Glutamatergic neuron (in vitro differentiated cells): ENCODE data around the gene PPP6R2. TPM values are rescaled to one million over a fixed set of nuclear protein-coding genes. Genes with fewer than 3 reads are reported as not detected.
A peak's percentile ranks its signal among the peaks of the same experiment; 100 is the strongest.

Experiments used
- DNase-seq: peaks from one replicate; pipeline ENCODE4 v3.0.0; 2022
- H3K27ac Mint-ChIP-seq: one replicate; pipeline ENCODE4 v1.8.0; 2020; ENCODE audit warnings: mild to moderate bottlenecking, mixed read lengths, inconsistent platforms; ENCODE audit not compliant: unreplicated experiment
- H3K27me3 Mint-ChIP-seq: one replicate; pipeline ENCODE4 v1.8.0; 2020; ENCODE audit warnings: mild to moderate bottlenecking, moderate library complexity, mixed read lengths, inconsistent platforms; ENCODE audit not compliant: unreplicated experiment
- H3K36me3 Mint-ChIP-seq: one replicate; pipeline ENCODE4 v1.8.0; 2020; ENCODE audit warnings: mild to moderate bottlenecking, mixed read lengths, inconsistent platforms; ENCODE audit not compliant: unreplicated experiment
- H3K4me1 Mint-ChIP-seq: one replicate; pipeline ENCODE4 v1.8.0; 2020; ENCODE audit warnings: mild to moderate bottlenecking, low read depth, mixed read lengths, inconsistent platforms; ENCODE audit not compliant: unreplicated experiment
- H3K4me3 Mint-ChIP-seq: one replicate; pipeline ENCODE4 v1.8.0; 2020; ENCODE audit warnings: mild to moderate bottlenecking, mixed read lengths, inconsistent platforms; ENCODE audit not compliant: unreplicated experiment
- H3K9me3 Mint-ChIP-seq: one replicate; pipeline ENCODE4 v1.8.0; 2020; ENCODE audit warnings: mild to moderate bottlenecking, moderate library complexity, mixed read lengths, inconsistent platforms; ENCODE audit not compliant: unreplicated experiment
- CTCF ChIP-seq: fragments of 200-600 bp; sonication (generic); IDR thresholded peaks from one replicate; pipeline ENCODE4 v1.5.0; 2021; ENCODE audit not compliant: partially characterized antibody, unreplicated experiment
- total RNA-seq: library from RNA; stranded (reverse); fragmentation: NEBNext Ultra II Directional; extraction: Animal tissue kit (Norgen Biotek cat#: 25700); gene quantifications from one replicate; pipeline ENCODE4 v1.2.1, GENCODE V29; 2021; ENCODE audit not compliant: unreplicated experiment

PPP6R2 gene
- total RNA-seq, 1 donor from 2014 or later = 122 TPM

GRCh38 chr22:50485221-50486131 lies 142.3 kb downstream of the PPP6R2 start:
- H3K4me1 Mint-ChIP-seq = no peaks in the 10 kb centered on the region
- peaks cover 4% of the 10 kb centered on the region for H3K9me3 Mint-ChIP-seq
- TF ChIP-seq CTCF = no peak
- H3K27ac Mint-ChIP-seq = peak overlapping the region; percentile 62
- H3K36me3 Mint-ChIP-seq = no peaks in the 10 kb centered on the region
- peaks cover 12% of the 10 kb centered on the region for H3K27me3 Mint-ChIP-seq
- H3K4me3 Mint-ChIP-seq = no peak overlapping the region
- DNase-seq = peak; percentile 11

GRCh38 chr22:50486561-50487289 lies 143.6 kb downstream of the PPP6R2 start, which contains the start of gene MIOX:
MIOX (plus strand) TSS chr22:50486859; CDS start chr22:50486898, 39 bp downstream.
- H3K27me3 Mint-ChIP-seq = peaks cover 8% of the 10 kb centered on the region
- DNase-seq = peak; percentile 24
- no peak within 1 kb of the TSS for H3K27ac Mint-ChIP-seq

GRCh38 chr22:50487290-50488005 lies 144.3 kb downstream of the PPP6R2 start:
- Mint-ChIP-seq H3K36me3 (no peaks in the 10 kb centered on the region), H3K27me3 (peaks cover 8% of the 10 kb centered on the region), H3K27ac (no peak overlapping the region), H3K4me1 (peaks cover 5% of the 10 kb centered on the region), H3K9me3 (peaks cover 3% of the 10 kb centered on the region), H3K4me3 (no peak overlapping the region)
- TF ChIP-seq CTCF = no peak
- DNase-seq = peak; percentile 10

More at GRCh38 chr22:50486561-50487289, 143.6 kb downstream of the PPP6R2 start, which contains the start of gene MIOX:
- Mint-ChIP-seq H3K4me1 (peaks cover 5% of the 10 kb centered on the region), H3K36me3 (no peaks in the 10 kb centered on the region), H3K4me3 (no peak within 1 kb of the TSS), H3K9me3 (peaks cover 3% of the 10 kb centered on the region)
- no peak for TF ChIP-seq CTCF

- TF ChIP-seq CTCF = no peak
- DNase-seq = peak; percentile 11
- Mint-ChIP-seq H3K36me3 (no peaks in the 10 kb centered on the region), H3K9me3 (peaks cover 3% of the 10 kb centered on the region), H3K27ac (no peak overlapping the region), H3K4me1 (peaks cover 5% of the 10 kb centered on the region), H3K27me3 (peaks cover 8% of the 10 kb centered on the region), H3K4me3 (no peak overlapping the region)
These were observed 145.0 kb downstream of the PPP6R2 start for GRCh38 chr22:50488006-50488677.
